Testis (tissue), 2 donors: ENCODE results near the gene LARP1B.

Experiments
- CTCF ChIP-seq, 3 experiments: fragments of 450-650 bp in 2 of 3; fragments of 200-600 bp in 1 of 3; sonication (generic) in 1 of 3; IDR thresholded peaks; one replicate each; pipeline ENCODE4 v1.5.1; 2016 to 2019; ENCODE audit warnings: antibody characterized with exemption in 3 of 3, mild to moderate bottlenecking in 2 of 3, moderate library complexity in 1 of 3
- POLR2A ChIP-seq: fragments of 450-650 bp; IDR thresholded peaks from one replicate; pipeline ENCODE4 v1.6.1; 2017; ENCODE audit warnings: antibody characterized with exemption, mild to moderate bottlenecking, moderate library complexity

DNA sequence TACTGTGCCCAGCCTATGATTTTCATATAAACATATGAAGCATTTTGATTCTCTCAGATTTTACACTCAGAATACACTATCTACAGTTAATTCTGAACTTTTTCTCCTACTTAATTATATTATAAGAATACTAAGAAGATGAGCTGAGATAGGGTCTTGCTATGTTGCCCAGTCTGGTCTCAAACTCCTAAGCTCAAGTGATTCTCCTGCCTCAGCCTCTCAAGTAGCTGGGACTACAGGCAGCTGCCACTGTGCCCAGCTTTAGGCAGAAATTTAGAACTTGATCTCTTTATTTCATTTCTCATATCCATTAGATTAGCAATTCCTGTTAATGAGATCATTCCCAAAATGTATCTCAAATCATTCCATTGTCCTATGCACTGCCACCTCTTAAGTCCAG, 4.7 kb upstream of the LARP1B start:
- TF ChIP-seq CTCF (IDR thresholded peaks at IDR 0.05) (no peak), POLR2A (no peak)
